ENCODE data around the gene HIPK3. TPM values are rescaled to one million over a fixed set of nuclear protein-coding genes. Genes with fewer than 3 reads are reported as not detected.
A peak's percentile ranks its signal among the peaks of the same experiment; 100 is the strongest.

The HIPK3 gene
- total RNA-seq, 5 donors from 2014 or later (not counting 1 experiment from before 2014, with no cell fraction given): 47.2 to 70.2 (median 65.0) TPM

GRCh38 chr11:33377412-33378370 lies 120.5 kb downstream of the HIPK3 start:
- POLR2A ChIA-PET: no interaction called here
- no peak overlapping the region for H3K27ac Mint-ChIP-seq
- no peaks in the 10 kb centered on the region for H3K9me3 Mint-ChIP-seq
- Histone ChIP-seq H3K36me3 (ENCODE audit: control insufficient read depth in 2 of 2, extremely low read depth in 1 of 2, insufficient read depth in 1 of 2, low read length in 1 of 2) (no peaks in the 10 kb centered on the region), H3K27ac (ENCODE audit: low read length) (no peak overlapping the region), H3K9me3 (no peaks in the 10 kb centered on the region), H3K27me3 (replicated peaks in 1 of 2; ENCODE audit: control insufficient read depth in 2 of 2, extremely low read depth in 1 of 2, insufficient read depth in 2 of 2, low read length in 1 of 2) (peaks cover 28 to 30% of the 10 kb centered on the region in 2 experiments), H3K4me3 (ENCODE audit: control insufficient read depth in 1 of 2, extremely low read depth in 1 of 2, low read length in 1 of 2) (no peak overlapping the region), H3K4me1 (ENCODE audit: control insufficient read depth in 1 of 2, extremely low read depth in 1 of 2, insufficient read depth in 2 of 2, low read length in 2 of 2) (no peaks in the 10 kb centered on the region)
- H3K36me3 Mint-ChIP-seq: no peaks in the 10 kb centered on the region
- peaks cover 39 to 50% of the 10 kb centered on the region in 2 donors for H3K27me3 Mint-ChIP-seq
- H3K4me1 Mint-ChIP-seq: peaks cover 0 to 7% (median 4%) of the 10 kb centered on the region in 3 donors
- ATAC-seq (replicated peaks in 1 of 4): no peak
- peak overlapping the region in 1 of 3 donors; percentile 28 for H3K4me3 Mint-ChIP-seq
- DNase-seq: no peak
- WGBS (ENCODE audit: insufficient coverage): 68% methylated on average over 4 of the region's 10 CpGs
- CTCF ChIA-PET: no interaction called here

DNA sequence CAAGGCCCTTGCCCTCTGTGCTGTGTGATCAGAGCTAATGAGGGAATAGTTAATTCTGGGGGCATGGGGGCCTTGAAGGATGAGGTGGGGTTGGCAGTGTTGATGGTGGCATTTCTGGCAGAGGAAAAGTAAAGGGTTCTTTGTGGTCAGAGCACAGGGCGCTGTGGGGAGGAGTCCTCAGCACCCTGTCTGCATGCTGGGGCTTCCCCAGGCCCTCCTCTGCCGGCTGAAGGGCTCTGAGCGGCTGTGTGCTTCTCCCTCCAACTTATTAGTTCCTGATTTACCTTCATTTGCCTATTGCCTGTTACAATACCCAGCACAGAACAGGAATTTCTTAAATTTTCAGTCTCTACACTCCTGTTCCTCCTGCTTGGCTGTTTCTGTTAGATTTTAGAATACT lies 122.8 kb downstream of the HIPK3 start:
- Histone ChIP-seq H3K27me3 (replicated peaks in 1 of 2; ENCODE audit: control insufficient read depth in 2 of 2, extremely low read depth in 1 of 2, insufficient read depth in 2 of 2, low read length in 1 of 2) (peaks cover 22 to 24% of the 10 kb centered on the region in 2 experiments), H3K27ac (ENCODE audit: low read length) (no peak overlapping the region), H3K36me3 (ENCODE audit: control insufficient read depth in 2 of 2, extremely low read depth in 1 of 2, insufficient read depth in 1 of 2, low read length in 1 of 2) (no peaks in the 10 kb centered on the region), H3K4me1 (ENCODE audit: control insufficient read depth in 1 of 2, extremely low read depth in 1 of 2, insufficient read depth in 2 of 2, low read length in 2 of 2) (no peaks in the 10 kb centered on the region), H3K4me3 (ENCODE audit: control insufficient read depth in 1 of 2, extremely low read depth in 1 of 2, low read length in 1 of 2) (no peak overlapping the region), H3K9me3 (no peaks in the 10 kb centered on the region)
- ChIA-PET POLR2A (no interaction called here), CTCF (no interaction called here)
- Mint-ChIP-seq H3K4me3 (no peak overlapping the region), H3K9me3 (no peaks in the 10 kb centered on the region), H3K36me3 (no peaks in the 10 kb centered on the region), H3K27me3 (peaks cover 27 to 32% of the 10 kb centered on the region in 2 donors), H3K4me1 (peaks cover 0 to 7% (median 4%) of the 10 kb centered on the region in 3 donors), H3K27ac (no peak overlapping the region)
- 5% methylated on average over 3 of the region's 3 CpGs for WGBS (ENCODE audit: insufficient coverage)
- no peak for ATAC-seq (replicated peaks in 1 of 4)
- DNase-seq: peak in 1 of 35 experiments; percentile 20

GRCh38 chr11:33383075-33383919 lies 126.1 kb downstream of the HIPK3 start:
- ATAC-seq (replicated peaks in 1 of 4) (no peak), DNase-seq (no peak)
- WGBS (ENCODE audit: insufficient coverage): 72% methylated on average over 2 of the region's 8 CpGs
- ChIA-PET CTCF (no interaction called here), POLR2A (no interaction called here)
- no peaks in the 10 kb centered on the region for H3K4me1 ChIP-seq (ENCODE audit: control insufficient read depth in 1 of 2, extremely low read depth in 1 of 2, insufficient read depth in 2 of 2, low read length in 2 of 2)
- H3K36me3 ChIP-seq (ENCODE audit: control insufficient read depth in 2 of 2, extremely low read depth in 1 of 2, insufficient read depth in 1 of 2, low read length in 1 of 2): no peaks in the 10 kb centered on the region
- H3K4me3 ChIP-seq (ENCODE audit: control insufficient read depth in 1 of 2, extremely low read depth in 1 of 2, low read length in 1 of 2): no peak overlapping the region
- Mint-ChIP-seq H3K4me1 (no peaks in the 10 kb centered on the region), H3K4me3 (no peak overlapping the region), H3K27ac (no peak overlapping the region), H3K9me3 (peaks cover 0 to 9% (median 0%) of the 10 kb centered on the region in 3 donors), H3K27me3 (peaks cover 10 to 18% of the 10 kb centered on the region in 2 donors), H3K36me3 (no peaks in the 10 kb centered on the region)
- H3K27me3 ChIP-seq (replicated peaks in 1 of 2; ENCODE audit: control insufficient read depth in 2 of 2, extremely low read depth in 1 of 2, insufficient read depth in 2 of 2, low read length in 1 of 2): peaks cover 11% of the 10 kb centered on the region in 2 experiments
- H3K9me3 ChIP-seq: no peaks in the 10 kb centered on the region
- no peak overlapping the region for H3K27ac ChIP-seq (ENCODE audit: low read length)

DNA sequence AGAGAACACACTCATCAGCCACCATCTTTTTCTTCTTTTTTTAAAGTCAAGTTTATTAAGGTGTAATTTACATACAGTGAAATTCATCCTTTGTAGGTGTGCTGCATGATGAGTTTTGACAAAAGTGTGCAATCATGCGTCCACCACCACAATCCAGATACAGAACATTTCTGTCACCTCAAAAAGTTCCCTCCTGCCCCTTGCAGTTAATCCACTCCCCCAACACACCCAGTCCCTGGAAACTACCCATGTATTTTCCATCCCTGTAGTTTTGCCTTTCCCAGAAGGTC lies 126.7 kb downstream of the HIPK3 start:
- no peaks in the 10 kb centered on the region for H3K4me1 Mint-ChIP-seq
- no peak overlapping the region for H3K4me3 Mint-ChIP-seq
- DNase-seq (no peak), ATAC-seq (replicated peaks in 1 of 4) (no peak)
- Histone ChIP-seq H3K27me3 (replicated peaks in 1 of 2; ENCODE audit: control insufficient read depth in 2 of 2, extremely low read depth in 1 of 2, insufficient read depth in 2 of 2, low read length in 1 of 2) (peaks cover 7 to 11% of the 10 kb centered on the region in 2 experiments), H3K27ac (ENCODE audit: low read length) (no peak overlapping the region), H3K9me3 (no peaks in the 10 kb centered on the region), H3K4me1 (ENCODE audit: control insufficient read depth in 1 of 2, extremely low read depth in 1 of 2, insufficient read depth in 2 of 2, low read length in 2 of 2) (no peaks in the 10 kb centered on the region), H3K4me3 (ENCODE audit: control insufficient read depth in 1 of 2, extremely low read depth in 1 of 2, low read length in 1 of 2) (no peak overlapping the region), H3K36me3 (ENCODE audit: control insufficient read depth in 2 of 2, extremely low read depth in 1 of 2, insufficient read depth in 1 of 2, low read length in 1 of 2) (no peaks in the 10 kb centered on the region)
- H3K9me3 Mint-ChIP-seq: peaks cover 0 to 9% (median 0%) of the 10 kb centered on the region in 3 donors
- no peak overlapping the region for H3K27ac Mint-ChIP-seq
- no peaks in the 10 kb centered on the region for H3K36me3 Mint-ChIP-seq
- POLR2A ChIA-PET: no interaction called here
- peaks cover 4 to 13% of the 10 kb centered on the region in 2 donors for H3K27me3 Mint-ChIP-seq
- CTCF ChIA-PET: no interaction called here
- WGBS (ENCODE audit: insufficient coverage): no CpG with 5 or more reads among the region's 1 CpG

DNA sequence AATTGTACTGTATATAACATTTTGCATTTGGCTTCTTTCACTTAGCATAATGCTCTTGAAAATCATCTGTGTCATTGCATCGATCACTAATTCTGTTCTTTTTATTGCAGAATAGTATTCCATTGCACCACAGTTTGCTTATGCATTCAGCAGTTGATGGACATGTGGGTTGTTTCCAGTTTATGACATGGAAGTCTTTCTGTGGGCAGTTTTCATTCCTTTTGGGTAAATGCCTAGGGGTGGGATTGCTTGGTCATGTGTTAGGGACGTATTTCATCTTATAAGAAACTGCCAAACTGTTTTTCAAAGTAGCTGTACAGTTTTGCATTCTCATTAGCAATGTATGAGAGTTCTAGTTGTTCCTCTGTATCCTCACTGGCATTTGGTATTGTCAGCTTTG lies 127.0 kb downstream of the HIPK3 start:
- Mint-ChIP-seq H3K4me3 (no peak overlapping the region), H3K27me3 (peaks cover 3 to 10% of the 10 kb centered on the region in 2 donors), H3K36me3 (no peaks in the 10 kb centered on the region), H3K9me3 (peaks cover 0 to 9% (median 0%) of the 10 kb centered on the region in 3 donors), H3K27ac (no peak overlapping the region), H3K4me1 (no peaks in the 10 kb centered on the region)
- Histone ChIP-seq H3K27ac (ENCODE audit: low read length) (no peak overlapping the region), H3K27me3 (replicated peaks in 1 of 2; ENCODE audit: control insufficient read depth in 2 of 2, extremely low read depth in 1 of 2, insufficient read depth in 2 of 2, low read length in 1 of 2) (peaks cover 7 to 11% of the 10 kb centered on the region in 2 experiments), H3K36me3 (ENCODE audit: control insufficient read depth in 2 of 2, extremely low read depth in 1 of 2, insufficient read depth in 1 of 2, low read length in 1 of 2) (no peaks in the 10 kb centered on the region), H3K4me1 (ENCODE audit: control insufficient read depth in 1 of 2, extremely low read depth in 1 of 2, insufficient read depth in 2 of 2, low read length in 2 of 2) (no peaks in the 10 kb centered on the region), H3K4me3 (ENCODE audit: control insufficient read depth in 1 of 2, extremely low read depth in 1 of 2, low read length in 1 of 2) (no peak overlapping the region), H3K9me3 (no peaks in the 10 kb centered on the region)
- POLR2A ChIA-PET: no interaction called here
- ATAC-seq (replicated peaks in 1 of 4) (no peak), DNase-seq (no peak)
- no CpG with 5 or more reads among the region's 2 CpGs for WGBS (ENCODE audit: insufficient coverage)
- CTCF ChIA-PET: no interaction called here

GRCh38 chr11:33387581-33387980 lies 130.4 kb downstream of the HIPK3 start:
- Histone ChIP-seq H3K27ac (ENCODE audit: low read length) (no peak overlapping the region), H3K4me1 (ENCODE audit: control insufficient read depth in 1 of 2, extremely low read depth in 1 of 2, insufficient read depth in 2 of 2, low read length in 2 of 2) (no peaks in the 10 kb centered on the region), H3K27me3 (replicated peaks in 1 of 2; ENCODE audit: control insufficient read depth in 2 of 2, extremely low read depth in 1 of 2, insufficient read depth in 2 of 2, low read length in 1 of 2) (peaks cover 0 to 2% of the 10 kb centered on the region in 2 experiments), H3K4me3 (ENCODE audit: control insufficient read depth in 1 of 2, extremely low read depth in 1 of 2, low read length in 1 of 2) (no peak overlapping the region), H3K36me3 (ENCODE audit: control insufficient read depth in 2 of 2, extremely low read depth in 1 of 2, insufficient read depth in 1 of 2, low read length in 1 of 2) (no peaks in the 10 kb centered on the region), H3K9me3 (no peaks in the 10 kb centered on the region)
- no peak for ATAC-seq (replicated peaks in 1 of 4)
- ChIA-PET CTCF (interaction anchor here in 1 of 2 donors (0.6 kb wide), 1 partner anchor 685 kb away, joined by 3 read pairs; no protein-coding TSS in a partner anchor), POLR2A (no interaction called here)
- 86% methylated on average over 1 of the region's 3 CpGs for WGBS (ENCODE audit: insufficient coverage)
- Mint-ChIP-seq H3K9me3 (peaks cover 0 to 9% (median 0%) of the 10 kb centered on the region in 3 donors), H3K27ac (no peak overlapping the region), H3K27me3 (peaks cover 3 to 12% of the 10 kb centered on the region in 2 donors), H3K4me1 (no peaks in the 10 kb centered on the region), H3K4me3 (no peak overlapping the region), H3K36me3 (no peaks in the 10 kb centered on the region)
- DNase-seq: no peak

Data from T-cell (primary cell).